GM18519 (cell line): ENCODE data around the gene DCAF5.
"Not testable (repeated sequence)": the region's sequence is repeated elsewhere in the genome, so short reads cannot be mapped to it uniquely, and the experiment has no call there.

Experiments
- ATAC-seq: cut with Tn5 transposase; IDR thresholded peaks from one replicate; pipeline ENCODE4 v1.9.1; 2021; ENCODE audit warnings: mild to moderate bottlenecking, moderate library complexity; ENCODE audit not compliant: unreplicated experiment, low FRiP score

The DCAF5 gene, protein sequence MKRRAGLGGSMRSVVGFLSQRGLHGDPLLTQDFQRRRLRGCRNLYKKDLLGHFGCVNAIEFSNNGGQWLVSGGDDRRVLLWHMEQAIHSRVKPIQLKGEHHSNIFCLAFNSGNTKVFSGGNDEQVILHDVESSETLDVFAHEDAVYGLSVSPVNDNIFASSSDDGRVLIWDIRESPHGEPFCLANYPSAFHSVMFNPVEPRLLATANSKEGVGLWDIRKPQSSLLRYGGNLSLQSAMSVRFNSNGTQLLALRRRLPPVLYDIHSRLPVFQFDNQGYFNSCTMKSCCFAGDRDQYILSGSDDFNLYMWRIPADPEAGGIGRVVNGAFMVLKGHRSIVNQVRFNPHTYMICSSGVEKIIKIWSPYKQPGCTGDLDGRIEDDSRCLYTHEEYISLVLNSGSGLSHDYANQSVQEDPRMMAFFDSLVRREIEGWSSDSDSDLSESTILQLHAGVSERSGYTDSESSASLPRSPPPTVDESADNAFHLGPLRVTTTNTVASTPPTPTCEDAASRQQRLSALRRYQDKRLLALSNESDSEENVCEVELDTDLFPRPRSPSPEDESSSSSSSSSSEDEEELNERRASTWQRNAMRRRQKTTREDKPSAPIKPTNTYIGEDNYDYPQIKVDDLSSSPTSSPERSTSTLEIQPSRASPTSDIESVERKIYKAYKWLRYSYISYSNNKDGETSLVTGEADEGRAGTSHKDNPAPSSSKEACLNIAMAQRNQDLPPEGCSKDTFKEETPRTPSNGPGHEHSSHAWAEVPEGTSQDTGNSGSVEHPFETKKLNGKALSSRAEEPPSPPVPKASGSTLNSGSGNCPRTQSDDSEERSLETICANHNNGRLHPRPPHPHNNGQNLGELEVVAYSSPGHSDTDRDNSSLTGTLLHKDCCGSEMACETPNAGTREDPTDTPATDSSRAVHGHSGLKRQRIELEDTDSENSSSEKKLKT

DNA sequence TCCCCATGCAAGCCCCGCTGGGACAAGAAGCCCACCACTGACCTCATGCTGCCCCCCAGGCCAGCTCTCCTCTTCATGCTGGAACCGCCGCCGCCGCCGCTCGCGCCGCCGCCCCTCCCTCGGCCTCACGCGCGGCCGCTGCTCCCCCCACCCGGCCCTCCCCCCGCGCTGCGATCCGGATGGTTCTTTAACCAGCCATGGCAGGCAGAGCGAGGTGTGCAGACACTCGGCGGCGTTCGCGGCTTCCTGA lies at the start of gene DCAF5:
DCAF5 (minus strand) TSS at position 218 of the 250 bp plus-strand sequence; CDS start at position 77, 141 bp downstream.
- ATAC-seq, result no peak

DNA sequence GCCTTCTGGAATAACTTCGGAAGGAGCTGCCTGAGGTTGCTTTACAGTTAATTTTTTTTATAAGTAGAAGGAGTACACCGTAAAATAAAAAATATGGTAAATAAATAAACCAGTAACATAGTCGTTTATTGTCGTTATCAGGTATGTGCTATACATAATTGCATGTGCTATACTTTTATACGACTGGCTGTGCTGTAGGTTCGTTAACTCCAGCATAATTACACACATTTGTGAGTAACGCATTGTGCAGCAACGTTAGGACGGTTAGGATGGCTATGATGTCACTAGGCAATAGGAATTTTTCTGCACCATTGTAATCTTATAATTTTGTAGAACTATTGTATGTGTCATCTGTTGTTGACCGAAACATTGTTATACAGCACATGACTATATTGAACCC lies 46.9 kb upstream of the DCAF5 start:
- no peak for ATAC-seq

DNA sequence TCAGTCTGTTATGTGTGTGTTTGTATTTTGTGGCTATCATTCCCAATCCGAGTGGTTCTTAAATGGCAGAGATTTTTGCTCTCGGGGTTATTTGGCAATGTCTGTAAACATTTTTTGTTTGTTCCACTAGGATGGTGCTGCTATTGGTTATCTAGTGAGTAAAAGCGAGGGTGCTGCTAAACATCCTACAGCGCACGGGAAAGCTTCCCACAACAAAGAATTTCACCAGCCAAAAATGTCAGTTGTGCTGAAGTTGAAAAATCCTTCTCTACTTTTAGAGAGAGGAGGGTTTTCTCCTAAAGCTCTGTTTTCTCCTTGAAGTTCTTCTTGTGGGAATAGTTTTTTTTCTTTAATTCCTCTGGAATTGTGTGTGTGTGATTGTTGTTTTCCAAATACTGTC lies 40.8 kb upstream of the DCAF5 start:
- no peak for ATAC-seq

DNA sequence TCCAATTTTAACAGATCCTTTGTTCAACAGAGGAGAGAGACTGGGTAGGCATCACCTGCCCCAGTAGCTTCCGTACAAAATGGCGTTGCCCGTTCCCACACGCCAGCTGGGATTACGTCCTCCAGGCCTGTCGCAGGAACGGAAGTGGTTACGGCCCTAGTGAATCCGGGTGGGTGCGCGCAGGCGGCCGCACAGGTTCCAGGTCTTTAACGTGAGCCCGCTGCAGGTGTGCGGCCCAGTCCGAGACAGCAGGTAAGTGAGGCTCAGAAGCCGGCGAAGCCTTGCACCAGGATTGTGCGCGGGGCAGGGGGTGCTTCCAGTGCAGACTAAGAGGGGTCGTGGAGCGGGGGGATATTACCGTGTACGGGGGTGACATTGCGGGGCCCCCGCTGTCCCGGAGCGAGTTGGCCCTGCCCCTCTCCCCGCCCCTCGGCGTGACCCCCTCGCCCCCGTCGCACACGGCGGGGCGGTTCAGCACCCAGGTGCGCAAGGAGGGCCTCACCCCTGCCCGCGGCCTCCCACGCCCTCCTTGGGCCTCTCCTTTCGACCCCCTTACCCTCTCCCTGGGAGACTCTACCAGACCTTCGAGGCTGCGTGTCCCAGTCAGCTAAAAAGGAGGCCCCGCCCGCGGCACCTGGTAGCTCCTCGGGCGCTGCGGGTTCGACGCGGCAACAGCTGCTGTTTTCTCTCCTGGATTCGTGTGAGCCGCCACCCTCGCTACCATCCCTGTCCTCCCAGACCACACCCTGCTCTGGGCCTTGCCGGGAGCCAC lies 38.6 kb upstream of the DCAF5 start, which contains the start of gene EXD2:
EXD2 (plus strand) TSS at position 159 of the 772 bp plus-strand sequence. CDS start 17,973 bp downstream, outside the sequence.
- peak; percentile 67 for ATAC-seq

DNA sequence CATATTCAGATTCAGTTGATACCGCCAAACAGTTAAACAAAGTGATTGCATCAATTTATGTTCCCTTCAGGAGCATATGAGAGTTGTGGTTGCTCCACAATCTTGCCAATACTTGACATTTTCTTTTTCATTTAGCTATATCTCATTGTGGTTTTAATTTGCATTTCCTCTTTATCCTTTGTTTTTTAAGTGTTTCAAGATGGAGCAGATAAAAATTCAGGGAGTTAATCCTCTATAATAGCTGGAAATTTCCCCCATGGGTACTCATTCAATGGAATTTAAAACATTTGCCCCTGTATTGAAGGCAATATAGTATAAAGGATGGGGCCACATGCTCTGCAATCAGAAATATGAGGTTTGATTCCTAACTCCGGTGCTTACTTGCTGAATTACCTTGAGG lies 37.3 kb upstream of the DCAF5 start:
- no peak for ATAC-seq

DNA sequence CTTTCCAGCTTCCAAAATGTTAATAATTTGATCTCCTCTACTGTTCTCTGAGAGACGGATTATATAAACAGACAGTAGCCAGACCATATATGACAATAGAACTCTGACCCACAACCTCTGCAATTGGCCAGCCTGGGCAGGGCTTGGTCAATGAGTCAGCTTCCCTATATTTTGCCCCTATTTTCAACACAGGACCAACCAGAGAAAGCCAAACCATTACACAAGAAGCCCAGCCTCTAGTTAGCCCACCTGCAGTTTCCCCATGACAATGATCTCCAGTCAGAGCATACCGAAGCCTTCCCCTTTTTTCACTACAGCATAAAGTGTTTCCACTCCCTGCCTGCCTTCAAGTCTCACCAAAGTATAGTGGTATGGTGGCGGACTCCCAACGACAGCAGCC lies 30.8 kb upstream of the DCAF5 start:
- ATAC-seq, result no peak

DNA sequence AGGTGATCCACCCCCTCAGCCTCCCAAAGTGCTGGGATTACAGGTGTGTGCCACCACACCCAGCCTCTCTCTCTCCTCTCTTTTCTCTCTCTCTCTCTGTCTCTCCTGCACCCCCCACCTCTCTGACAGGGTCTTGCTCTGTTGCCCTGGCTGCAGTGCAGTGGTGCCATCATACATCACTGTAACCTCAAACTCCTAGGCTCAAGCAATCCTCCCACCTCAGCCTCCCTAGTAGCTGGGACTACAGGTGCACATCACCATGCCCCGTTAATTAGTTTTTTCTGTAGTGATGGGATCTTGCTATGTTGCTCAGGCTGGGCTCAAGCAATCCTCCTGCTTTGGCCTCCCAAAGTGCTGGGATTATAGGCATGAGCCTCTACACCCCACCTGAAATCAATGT lies 29.7 kb upstream of the DCAF5 start:
- not testable (repeated sequence) for ATAC-seq

DNA sequence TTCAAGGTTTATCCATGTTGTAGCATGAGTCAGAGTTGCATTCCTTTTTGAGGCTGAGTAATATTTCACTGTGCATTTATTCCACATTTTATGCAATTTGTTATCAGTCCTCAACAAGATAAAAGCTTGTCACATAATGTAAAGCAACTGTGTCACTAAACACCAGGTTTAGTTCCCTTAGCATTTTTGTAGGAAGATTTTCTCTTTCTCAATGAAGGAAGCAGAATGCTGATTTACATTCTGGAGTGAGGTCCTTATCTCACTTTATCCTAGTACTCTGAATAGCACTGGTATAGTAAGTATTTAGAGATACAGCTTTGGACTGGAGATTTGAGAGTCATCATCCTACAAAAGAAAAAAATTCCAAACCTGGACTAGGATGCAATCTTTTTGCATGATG lies 28.6 kb upstream of the DCAF5 start:
- ATAC-seq, result no peak

DNA sequence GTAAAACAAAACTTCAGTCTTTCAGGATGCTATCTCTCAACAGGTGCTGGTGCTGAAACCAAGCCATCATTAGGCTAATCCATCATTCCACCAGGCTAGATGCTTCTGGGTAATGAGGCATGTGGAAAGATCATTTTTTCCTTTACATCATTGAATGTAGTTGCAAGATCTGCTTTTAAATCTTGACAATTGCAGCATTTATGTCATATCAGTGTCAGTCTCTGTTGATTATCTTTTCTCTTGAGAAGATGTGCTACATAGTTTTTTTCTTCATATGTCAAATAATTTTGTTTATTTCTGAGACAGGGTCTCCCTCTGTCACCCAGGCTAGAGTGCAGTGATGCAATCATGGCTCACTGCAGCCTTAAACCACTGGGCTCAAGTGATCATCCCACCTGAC lies 22.2 kb upstream of the DCAF5 start:
- no peak for ATAC-seq

DNA sequence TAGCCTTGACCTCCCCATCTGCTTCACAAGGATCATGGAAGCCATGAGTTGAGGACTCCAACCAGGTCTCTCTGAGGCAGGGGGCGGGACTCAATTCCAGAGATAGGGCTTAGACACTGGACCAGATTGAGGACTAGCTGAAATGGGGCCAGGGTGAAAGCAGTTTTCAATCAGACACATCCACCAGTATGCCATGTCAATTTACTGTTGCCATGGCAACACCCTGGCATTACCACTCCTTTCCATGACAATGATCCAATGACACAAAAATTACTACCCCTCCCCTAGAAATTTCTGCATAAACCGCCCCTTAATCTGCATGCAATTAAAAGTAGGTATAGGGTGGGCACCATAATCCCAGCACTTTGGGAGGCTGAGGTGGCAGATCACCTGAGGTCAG lies 18.6 kb upstream of the DCAF5 start:
- ATAC-seq, result no peak

DNA sequence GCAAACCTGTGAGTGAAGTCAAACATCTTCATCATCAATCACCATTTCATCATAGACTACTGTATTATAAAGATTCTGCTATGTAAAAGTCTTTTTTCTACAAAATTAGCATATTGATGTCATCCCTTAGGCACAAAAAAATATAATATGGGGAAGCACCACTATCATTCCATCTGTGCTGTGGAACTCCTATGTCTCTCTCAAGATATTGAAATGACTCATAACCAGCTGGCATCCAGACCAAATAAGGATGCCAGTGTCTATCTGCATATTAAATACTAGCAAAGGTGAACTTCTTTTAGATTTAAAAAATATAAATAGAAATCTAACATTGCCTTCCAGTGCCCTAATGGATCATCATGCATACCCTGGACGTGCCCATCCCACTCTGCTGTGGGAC lies 17.9 kb upstream of the DCAF5 start:
- no peak for ATAC-seq

DNA sequence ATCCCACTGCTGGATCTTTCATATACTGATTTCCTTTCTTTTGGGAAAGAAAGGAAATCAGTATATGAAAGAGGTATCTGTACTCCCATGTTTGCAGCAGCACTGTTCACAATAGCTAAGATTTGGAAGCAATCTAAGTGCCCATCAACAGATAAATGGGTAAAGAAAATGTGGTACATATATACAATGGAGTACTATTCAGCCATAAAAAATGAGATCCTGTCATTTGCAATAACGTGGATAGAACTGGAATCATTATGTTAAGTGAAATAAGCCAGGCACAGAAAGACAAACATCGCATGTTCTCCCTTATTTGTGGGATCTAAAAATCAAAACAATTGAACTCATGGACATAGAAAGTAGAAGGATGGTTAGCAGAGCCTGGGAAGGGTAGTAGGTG lies 12.9 kb upstream of the DCAF5 start:
- ATAC-seq, result not testable (repeated sequence)

DNA sequence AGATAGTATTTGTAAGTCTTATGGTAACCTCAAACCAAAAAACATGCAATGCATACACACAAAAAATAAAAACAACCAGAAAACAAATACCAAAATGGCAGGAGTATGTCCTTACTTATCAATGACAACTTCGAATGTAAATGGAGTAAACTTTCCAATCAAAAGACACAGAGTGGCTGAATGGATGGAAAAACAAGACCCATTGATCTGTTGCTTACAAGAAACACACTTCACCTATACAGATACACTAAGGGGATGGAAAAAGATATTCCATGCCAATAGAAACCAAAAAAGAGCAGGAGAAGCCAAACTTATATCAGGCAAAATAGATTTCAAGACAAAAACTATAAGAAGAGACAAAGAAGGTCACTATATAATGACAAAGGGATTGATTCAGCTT lies 8.7 kb upstream of the DCAF5 start:
- no peak for ATAC-seq

DNA sequence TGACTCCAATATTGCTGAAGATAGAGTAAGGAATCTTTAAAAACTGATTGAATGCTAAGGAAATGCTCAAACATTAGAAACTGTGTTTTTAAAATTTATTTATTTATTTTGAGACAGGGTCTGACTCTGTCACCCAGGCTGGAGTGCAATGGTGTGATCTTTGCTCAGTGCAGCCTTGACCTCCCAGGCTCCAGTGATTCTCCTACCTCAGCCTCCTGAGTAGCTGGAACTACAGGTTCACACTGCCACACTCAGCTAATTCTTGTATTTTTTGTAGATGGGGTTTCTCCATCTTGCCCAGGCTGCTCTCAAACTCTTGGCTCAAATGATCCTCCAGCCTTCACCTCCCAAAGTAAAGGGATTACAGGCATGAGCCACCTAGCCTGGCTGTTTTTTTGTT lies 3.3 kb upstream of the DCAF5 start:
- no peak for ATAC-seq

DNA sequence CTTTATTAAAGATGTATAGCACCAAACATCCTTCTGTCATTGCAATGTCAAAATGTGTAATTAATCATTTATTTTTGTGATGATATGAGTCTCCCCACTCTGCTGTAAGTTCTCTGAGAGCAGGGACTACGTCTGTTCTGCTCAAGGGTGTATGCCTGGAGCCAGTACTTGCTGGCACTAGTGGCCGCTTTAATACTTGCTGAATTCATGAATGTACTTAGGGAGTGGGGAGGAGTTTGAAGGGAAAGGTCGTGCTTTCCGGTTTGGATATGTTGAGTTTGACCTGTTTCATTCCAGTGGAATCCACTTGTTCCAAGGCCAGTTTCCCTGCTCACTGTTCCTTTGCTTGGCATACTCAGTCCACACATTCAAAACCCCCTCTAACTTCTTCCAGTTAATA lies 1.9 kb upstream of the DCAF5 start:
- ATAC-seq, result no peak

DNA sequence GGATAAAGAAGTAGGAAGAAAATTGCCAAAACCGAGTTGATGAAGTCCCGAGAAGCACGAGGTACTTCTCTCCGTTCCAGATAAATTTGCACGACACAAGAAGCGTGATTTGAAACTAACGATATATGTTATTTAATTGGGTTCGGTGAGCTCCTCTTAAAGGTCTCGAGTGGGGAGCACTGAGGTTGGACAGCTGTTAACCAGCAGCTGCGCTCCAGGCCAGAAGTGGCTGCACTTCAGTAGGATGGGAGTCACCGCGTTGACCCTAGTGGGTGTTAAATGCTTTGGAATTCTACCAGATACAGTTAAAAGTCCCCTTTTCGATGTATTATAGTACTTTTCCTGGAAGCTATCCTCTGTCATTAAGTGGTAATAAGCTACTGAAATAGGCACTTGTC lies 953 bp upstream of the DCAF5 start:
- ATAC-seq, result no peak

DNA sequence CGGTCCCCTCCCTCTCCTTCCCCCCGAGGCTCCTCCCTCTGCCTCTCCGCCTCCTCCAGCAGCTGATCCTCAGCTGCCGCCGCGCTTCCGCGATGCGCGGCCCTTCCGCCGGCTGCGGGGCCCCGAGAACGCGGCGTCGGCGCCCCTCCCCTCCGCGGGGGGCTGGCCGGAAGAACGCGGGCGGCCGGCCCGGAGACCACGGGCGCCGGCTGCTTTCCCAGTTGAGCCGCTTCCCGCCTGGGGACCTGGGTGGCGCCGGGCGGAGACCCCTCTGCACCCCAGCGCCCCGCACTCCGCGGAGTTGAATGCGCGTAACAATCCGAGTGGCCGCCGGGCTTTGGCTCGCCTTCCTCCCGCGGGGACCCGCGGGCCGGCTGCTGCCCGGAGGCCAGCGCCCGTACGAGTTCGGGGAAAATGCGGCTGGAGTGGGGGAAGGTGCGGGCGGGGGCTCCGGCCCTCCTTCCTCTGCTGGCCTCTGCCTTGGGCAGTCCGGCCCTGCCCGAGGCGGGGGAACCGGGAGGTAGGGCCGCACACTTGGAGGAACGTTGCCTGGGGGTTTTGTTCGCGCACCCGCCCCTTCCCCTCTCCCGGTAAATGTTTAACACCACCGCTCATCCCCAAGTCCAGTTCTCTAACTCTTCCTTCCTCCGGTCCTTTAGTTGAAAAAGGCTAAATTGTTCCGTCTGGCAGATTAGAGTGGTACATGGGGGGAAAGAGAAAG lies 393 bp upstream of the DCAF5 start:
- ATAC-seq, result peak; percentile 74

DNA sequence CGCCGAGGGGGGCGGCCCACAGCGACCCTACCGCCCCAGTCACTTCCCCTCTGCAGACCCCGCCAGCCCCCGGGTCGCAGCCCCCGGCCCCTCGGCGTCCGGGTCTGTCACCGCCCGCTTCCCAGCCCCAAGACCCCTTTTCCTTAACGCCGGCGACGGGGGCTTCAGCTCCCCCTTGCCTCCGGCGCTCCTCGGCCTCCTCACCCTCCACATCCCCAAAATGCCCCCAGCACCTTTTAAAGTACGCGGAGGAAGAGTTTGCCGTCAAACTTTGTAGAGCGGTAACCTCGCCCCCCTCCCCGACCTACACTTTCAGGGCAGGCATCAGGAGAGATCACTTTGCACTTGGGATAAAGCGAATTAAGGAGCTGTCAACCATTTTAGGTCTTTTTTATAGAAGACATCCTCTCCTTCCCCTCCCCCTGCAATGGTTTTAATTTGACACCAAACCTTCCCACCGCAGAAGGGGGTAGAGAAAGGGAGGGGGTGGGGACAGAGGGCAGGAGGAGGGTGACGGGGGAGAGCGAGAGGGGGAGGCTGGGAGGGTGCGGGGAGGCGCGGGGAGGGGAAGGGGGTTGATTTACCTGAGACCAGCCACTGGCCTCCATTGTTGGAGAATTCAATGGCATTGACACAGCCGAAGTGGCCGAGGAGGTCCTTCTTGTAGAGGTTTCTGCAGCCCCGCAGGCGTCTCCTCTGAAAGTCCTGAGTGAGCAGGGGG lies 578 bp downstream of the DCAF5 start:
- ATAC-seq, result no peak

DNA sequence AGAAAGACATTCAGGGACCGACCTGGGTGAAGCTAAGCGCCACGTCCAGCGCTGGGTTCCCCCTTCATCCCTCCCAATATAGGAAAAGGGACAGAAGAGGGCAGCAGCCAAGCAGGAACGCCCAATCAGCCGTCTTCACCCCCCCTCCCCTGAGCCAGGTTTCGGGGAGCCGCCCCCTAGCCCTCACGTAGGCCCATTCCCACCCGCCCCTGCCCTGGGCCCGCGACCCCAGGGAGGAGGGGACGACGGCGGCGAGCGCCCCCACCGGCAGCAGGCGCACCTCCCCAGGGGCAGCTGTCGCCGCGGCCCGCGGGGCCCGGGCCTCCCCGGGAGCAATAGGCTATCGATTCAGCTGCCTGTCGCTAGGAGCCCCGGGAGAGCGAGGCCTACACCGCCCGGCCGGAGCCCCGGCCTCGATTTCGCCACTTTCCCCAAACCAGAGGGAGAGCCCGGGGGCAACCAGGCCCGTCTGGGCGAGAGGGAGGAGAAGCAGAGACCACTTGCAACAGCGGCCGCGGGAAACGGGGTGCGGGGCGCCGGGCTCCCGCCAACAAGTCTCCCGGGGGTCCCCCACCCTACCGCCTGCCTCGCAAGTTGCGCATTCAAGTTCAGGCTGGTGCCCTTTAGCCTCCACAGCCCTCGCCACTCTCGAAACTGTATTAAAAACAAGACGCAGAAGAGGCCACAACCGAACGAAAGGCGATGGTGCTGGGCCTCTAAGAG lies 1.3 kb downstream of the DCAF5 start:
- ATAC-seq, result no peak
